ENCODE results near the gene KLK13. TPM values are rescaled to one million over a fixed set of nuclear protein-coding genes. Genes with fewer than 3 reads are reported as not detected.

The KLK13 gene
- total and polyA plus RNA-seq, 2 of the 13 experiments (the other 11 are each of a cell fraction or from before 2014, with no cell fraction given): 0.09 TPM; not detected in 1

DNA sequence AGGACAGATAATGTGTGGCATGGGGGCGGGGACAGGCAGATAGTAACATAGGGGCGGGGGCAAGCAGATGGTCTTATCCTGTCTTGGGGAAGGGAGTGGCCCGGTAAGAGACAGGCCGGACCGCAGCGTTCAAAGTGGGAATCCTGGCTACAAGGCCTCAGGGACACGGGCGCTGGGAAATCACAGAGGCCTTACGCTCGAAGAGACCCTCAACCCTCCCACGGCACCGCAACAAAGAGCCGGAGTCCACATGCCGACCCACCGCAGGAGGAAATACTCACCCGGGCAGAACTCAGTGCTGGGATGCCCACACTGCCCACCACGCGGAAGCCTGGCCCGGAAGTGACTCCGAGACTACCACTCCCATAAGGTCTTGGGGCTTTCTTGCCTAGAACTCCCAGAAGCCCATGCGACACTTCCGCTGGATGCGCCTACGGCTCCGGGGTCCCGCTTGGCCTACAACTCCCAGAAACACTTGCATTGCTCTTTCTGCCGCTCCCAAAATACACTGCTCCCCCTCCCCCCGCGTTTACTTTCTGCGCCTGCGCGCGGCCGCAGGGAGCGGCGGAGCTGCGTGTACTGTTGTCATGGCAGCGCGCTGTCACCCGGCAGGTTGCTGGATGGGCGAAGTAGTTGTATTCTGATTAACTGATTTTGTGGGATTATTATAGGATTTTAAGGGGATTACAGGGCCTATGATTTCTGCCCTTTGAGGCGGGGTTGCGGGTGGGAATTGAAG, 43.3 kb upstream of the KLK13 start, which contains the start of gene CTU1 (continued):
- no peak for TF ChIP-seq NFIC (IDR thresholded peaks at IDR 0.05; ENCODE audit: low read length)
- TF ChIP-seq ARID5B (CRISPR knock-in tag; IDR thresholded peaks at IDR 0.05): peak; percentile 50; the same call in 1 of the 2 replicates
- TF ChIP-seq HNRNPL (IDR thresholded peaks at IDR 0.05; ENCODE audit: low read depth, low read length): peak; percentile 91
- TF ChIP-seq FIP1L1 (IDR thresholded peaks at IDR 0.05; ENCODE audit: borderline replicate concordance, insufficient read depth, low read depth, low read length): no peak
- TF ChIP-seq NFKB2 (CRISPR knock-in tag; IDR thresholded peaks at IDR 0.05; ENCODE audit: borderline replicate concordance): peak; percentile 74; the same call in 1 of the 2 replicates
- no peak for TF ChIP-seq AGO1 (IDR thresholded peaks at IDR 0.05; ENCODE audit: low read depth, low read length, poor library complexity, severe bottlenecking)
- no peak for TF ChIP-seq MIER2 (CRISPR knock-in tag; IDR thresholded peaks at IDR 0.05)
- TF ChIP-seq RXRB (CRISPR knock-in tag; IDR thresholded peaks at IDR 0.05; ENCODE audit: borderline replicate concordance): peak; percentile 30; the same call in 1 of the 2 replicates
- no peak for TF ChIP-seq CBX2 (IDR thresholded peaks at IDR 0.05; ENCODE audit: low read depth, low read length)
- no peak for TF ChIP-seq CBX2 (CRISPR knock-in tag; IDR thresholded peaks at IDR 0.05; ENCODE audit: low read depth)
- TF ChIP-seq ZFP41 (CRISPR knock-in tag; IDR thresholded peaks at IDR 0.05; ENCODE audit: borderline replicate concordance): no peak
- peak; percentile 83; the same call in 1 of the 2 replicates for TF ChIP-seq YEATS2 (CRISPR knock-in tag; IDR thresholded peaks at IDR 0.05; ENCODE audit: borderline replicate concordance)
- TF ChIP-seq ZNF556 (CRISPR knock-in tag; IDR thresholded peaks at IDR 0.05; ENCODE audit: borderline replicate concordance): no peak; the same call in 1 of the 2 replicates
- TF ChIP-seq HMG20B (CRISPR knock-in tag; conservative IDR thresholded peaks at IDR 0.05): no peak
- no peak for TF ChIP-seq ZNF792 (CRISPR knock-in tag; IDR thresholded peaks at IDR 0.05)
- TF ChIP-seq ZNF207 (IDR thresholded peaks at IDR 0.05; ENCODE audit: borderline replicate concordance): no peak
- no peak for TF ChIP-seq SMARCC2 (IDR thresholded peaks at IDR 0.05)
- no peak for TF ChIP-seq BRCA1 (CRISPR knock-in tag; IDR thresholded peaks at IDR 0.05)
- no peak for TF ChIP-seq ZSCAN9 (CRISPR knock-in tag; IDR thresholded peaks at IDR 0.05; ENCODE audit: borderline replicate concordance)
- no peak for TF ChIP-seq MYPOP (CRISPR knock-in tag; IDR thresholded peaks at IDR 0.05)
- TF ChIP-seq SRF (IDR thresholded peaks at IDR 0.05; ENCODE audit: low read depth, low read length): peak; percentile 50; the same call in 1 of the 2 replicates
- TF ChIP-seq GATA4 (IDR thresholded peaks at IDR 0.05; ENCODE audit: borderline replicate concordance, low read depth): no peak
- peak; percentile 55 for TF ChIP-seq KDM2A (CRISPR knock-in tag; IDR thresholded peaks at IDR 0.05; ENCODE audit: borderline replicate concordance, low read depth)
- TF ChIP-seq ZBTB1 (CRISPR knock-in tag; IDR thresholded peaks at IDR 0.05; ENCODE audit: borderline replicate concordance): no peak
- TF ChIP-seq ZNF124 (CRISPR knock-in tag; IDR thresholded peaks at IDR 0.05): peak; percentile 87
- TF ChIP-seq ZNF317 (CRISPR knock-in tag; IDR thresholded peaks at IDR 0.05): no peak; the same call in 1 of the 2 replicates
- no peak for TF ChIP-seq SRSF9 (IDR thresholded peaks at IDR 0.05; ENCODE audit: borderline replicate concordance, insufficient read depth, low read depth, low read length, poor library complexity, severe bottlenecking)
- TF ChIP-seq ZNF235 (CRISPR knock-in tag; IDR thresholded peaks at IDR 0.05; ENCODE audit: borderline replicate concordance): no peak
